OCI-LY1 (cell line): ENCODE results near the gene MRTFA.

Experiments
- EZH2 ChIP-seq: fragments of 200-600 bp; sonication (generic), shearing (Covaris generic); IDR thresholded peaks from 2 replicates; pipeline ENCODE4 v1.8.0; 2017; ENCODE audit warnings: borderline replicate concordance, mixed run types, mild to moderate bottlenecking, antibody characterized with exemption, low read length, moderate library complexity, mixed read lengths
- TF ChIP-seq, protein P1 (sequence below): fragments of 200-600 bp; sonication (generic), shearing (Covaris generic); IDR thresholded peaks from 2 replicates; pipeline ENCODE4 v1.5.1; 2017; ENCODE audit warnings: mild to moderate bottlenecking, antibody characterized with exemption, low read length, moderate library complexity, mixed read lengths

DNA sequence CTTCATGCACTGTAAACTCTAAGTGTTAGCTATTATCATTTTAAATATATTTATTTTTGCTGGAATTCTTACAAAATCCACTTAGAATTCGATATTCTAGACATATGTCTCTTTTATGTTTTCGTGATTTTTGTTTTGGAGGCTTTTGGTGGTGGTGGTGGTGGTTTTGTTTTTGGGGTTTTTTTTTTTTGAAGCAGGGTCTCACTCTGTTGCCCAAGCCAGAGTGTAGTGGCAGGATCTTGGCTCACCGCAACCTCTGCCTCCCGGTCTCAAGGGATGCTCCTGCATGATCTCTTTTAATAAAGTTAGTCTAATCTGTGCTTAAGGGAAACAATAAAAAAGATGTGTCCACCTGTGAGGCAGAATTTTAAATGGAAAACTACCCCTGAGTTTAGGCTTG is 117.7 kb downstream of the MRTFA start:
- TF ChIP-seq, protein P1, sequence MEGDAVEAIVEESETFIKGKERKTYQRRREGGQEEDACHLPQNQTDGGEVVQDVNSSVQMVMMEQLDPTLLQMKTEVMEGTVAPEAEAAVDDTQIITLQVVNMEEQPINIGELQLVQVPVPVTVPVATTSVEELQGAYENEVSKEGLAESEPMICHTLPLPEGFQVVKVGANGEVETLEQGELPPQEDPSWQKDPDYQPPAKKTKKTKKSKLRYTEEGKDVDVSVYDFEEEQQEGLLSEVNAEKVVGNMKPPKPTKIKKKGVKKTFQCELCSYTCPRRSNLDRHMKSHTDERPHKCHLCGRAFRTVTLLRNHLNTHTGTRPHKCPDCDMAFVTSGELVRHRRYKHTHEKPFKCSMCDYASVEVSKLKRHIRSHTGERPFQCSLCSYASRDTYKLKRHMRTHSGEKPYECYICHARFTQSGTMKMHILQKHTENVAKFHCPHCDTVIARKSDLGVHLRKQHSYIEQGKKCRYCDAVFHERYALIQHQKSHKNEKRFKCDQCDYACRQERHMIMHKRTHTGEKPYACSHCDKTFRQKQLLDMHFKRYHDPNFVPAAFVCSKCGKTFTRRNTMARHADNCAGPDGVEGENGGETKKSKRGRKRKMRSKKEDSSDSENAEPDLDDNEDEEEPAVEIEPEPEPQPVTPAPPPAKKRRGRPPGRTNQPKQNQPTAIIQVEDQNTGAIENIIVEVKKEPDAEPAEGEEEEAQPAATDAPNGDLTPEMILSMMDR, result no peak
- TF ChIP-seq EZH2, result no peak
